H1 (cell line): ENCODE data around the gene DACH2. TPM values are rescaled to one million over a fixed set of nuclear protein-coding genes. Genes with fewer than 3 reads are reported as not detected.

Experiments
- CBX5 ChIP-seq: fragments of 300-800, 300-1000 bp; sonication (generic); IDR thresholded peaks from 2 replicates; pipeline ENCODE4 v1.7.1; 2016; ENCODE audit warnings: antibody characterized with exemption, low read length, low read depth
- E2F6 ChIP-seq: IDR thresholded peaks from 2 replicates; pipeline ENCODE4 v1.6.1; 2012; ENCODE audit warnings: inconsistent platforms
- PHF8 ChIP-seq: fragments of 200-600 bp; sonication (generic); conservative IDR thresholded peaks from 2 replicates; pipeline ENCODE4 v1.7.1; 2012; ENCODE audit warnings: low read depth, mild to moderate bottlenecking, inconsistent platforms, low read length, moderate library complexity
- RAD21 ChIP-seq, 2 experiments: IDR thresholded peaks in 1 of 2; conservative IDR thresholded peaks in 1 of 2; 2 replicates each; pipeline ENCODE4 v1.6.1; 2011; ENCODE audit warnings: low read depth in 2 of 2, low read length in 2 of 2, improper control_type of control experiment in 1 of 2, inconsistent platforms in 1 of 2, mild to moderate bottlenecking in 1 of 2, moderate library complexity in 1 of 2
- TCF12 ChIP-seq: IDR thresholded peaks from 2 replicates; pipeline ENCODE4 v1.6.1; 2011; ENCODE audit warnings: low read depth, mild to moderate bottlenecking, low read length
- USF2 ChIP-seq: IDR thresholded peaks from 2 replicates; pipeline ENCODE4 v1.6.1; 2011; ENCODE audit warnings: low read length, improper control_type of control experiment
- polyA plus RNA-seq, 7 experiments: library from polyadenylated mRNA; depleted of rRNA in 3 of 7; stranded (reverse) in 5 of 7; unstranded in 2 of 7; fragments of >200 nt in 5 of 7; fragments of 200-250 nt in 2 of 7; gene quantifications; 1 replicate in 5 of 7; 2 replicates in 1 of 7; 4 replicates in 1 of 7; pipeline versions ENCODE4 v1.2.1 to v1.2.3, GENCODE V29; 2011 to 2013; ENCODE audit warnings: missing spikeins in 2 of 7, mixed read lengths in 2 of 7
- total RNA-seq: library from RNA; stranded (reverse); fragmentation: NEBNext Ultra II Directional; extraction: Animal tissue kit (Norgen Biotek cat#: 25700); gene quantifications from 2 replicates; pipeline ENCODE4 v1.2.1, GENCODE V29; 2021

DACH2 gene
- total and polyA plus RNA-seq, 2 of the 8 experiments (the other 6 are each of a cell fraction or from before 2014, with no cell fraction given), result 1.0 to 1.8 TPM

GRCh38 chrX:86696951-86697350 lies 548.7 kb downstream of the DACH2 start (continued):
- TF ChIP-seq USF2, result no peak
- no peak for TF ChIP-seq CBX5
- no peak for TF ChIP-seq TCF12
- TF ChIP-seq E2F6, result no peak
- no peak for TF ChIP-seq RAD21 (IDR thresholded peaks at IDR 0.05 in 1 of 2, conservative IDR thresholded peaks at IDR 0.05 in 1 of 2; ENCODE audit: low read depth in 2 of 2, low read length in 2 of 2)
- no peak for TF ChIP-seq PHF8
- TF ChIP-seq, all 59 proteins: peak for 0
